ACHN (cell line): Measurements from ENCODE around the gene SYNPR.

Experiments used
- DNase-seq: peaks from one replicate; pipeline ENCODE4 v3.0.0-alpha.2; 2015
- in situ Hi-C: cut with HindIII; loops from 2 replicates; pipeline ENCODE4 v1.10.0; 2017; ENCODE audit warnings: low sequenced_read_pairs, low pct_ligation_motif_present, low pct_unique_long_range_greater_than_20kb

SYNPR gene

DNA sequence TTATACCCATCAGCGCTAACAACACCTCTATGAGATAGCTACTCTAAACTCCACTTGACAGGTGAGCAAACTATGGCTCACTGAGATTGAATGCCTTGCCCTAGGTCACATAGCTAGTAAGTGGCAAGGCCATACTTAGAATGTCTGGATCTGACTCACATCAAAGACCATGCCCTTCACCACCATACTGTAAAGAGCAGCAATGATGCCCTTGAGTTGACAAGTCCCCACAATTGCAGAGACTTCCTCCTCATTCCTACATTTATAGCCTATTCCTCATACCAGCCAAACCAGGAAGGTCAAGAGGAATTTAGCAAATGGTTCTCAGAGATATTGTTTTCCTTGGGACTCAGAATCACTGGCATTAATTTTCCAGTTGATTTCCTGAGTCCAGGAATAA is 216.5 kb downstream of the SYNPR start:
- no peak for DNase-seq
- in situ Hi-C loops = no loop called here

- in situ Hi-C loops = no loop called here
- DNase-seq = no peak
Observed at GRCh38 chr3:63497641-63498040, 219.5 kb downstream of the SYNPR start.

DNA sequence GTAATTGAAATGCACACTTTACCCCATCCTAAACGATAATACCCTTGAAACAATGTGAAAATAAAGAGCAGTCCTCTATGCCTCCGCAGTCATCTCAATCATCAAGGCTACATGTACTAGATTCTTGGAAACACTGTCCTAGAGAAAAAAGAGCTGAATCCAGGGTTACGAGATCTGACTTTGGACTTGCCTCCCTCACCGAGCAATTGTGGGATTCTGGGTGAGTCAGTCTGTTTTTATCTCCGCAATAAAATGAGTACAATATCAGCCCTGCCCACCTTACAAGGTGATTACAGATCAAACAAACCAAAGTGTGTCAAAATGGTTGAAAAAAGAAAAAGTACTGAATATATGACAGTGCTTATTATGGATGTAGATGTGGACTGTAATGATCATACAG is 222.1 kb downstream of the SYNPR start:
- no peak for DNase-seq
- in situ Hi-C loops = no loop called here

DNA sequence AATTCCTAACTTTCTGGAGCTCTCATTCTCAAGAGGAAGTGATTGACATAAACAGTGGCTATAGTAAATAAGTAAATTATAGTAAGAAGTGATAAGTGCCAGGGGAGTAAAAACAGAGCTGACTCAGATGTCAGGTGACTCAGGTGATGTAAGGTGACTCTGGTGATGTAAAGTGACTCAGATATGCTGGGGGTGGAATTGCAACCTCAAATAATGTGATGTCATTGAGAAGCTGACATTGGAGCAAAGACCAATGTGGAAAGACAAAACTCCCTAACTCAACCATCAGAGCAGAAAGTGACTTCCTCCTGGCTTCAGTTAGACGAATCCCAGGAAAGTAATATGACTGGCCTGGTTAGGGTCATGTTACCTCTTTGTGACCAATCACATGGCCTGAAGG is 230.2 kb downstream of the SYNPR start:
- in situ Hi-C loops = no loop called here
- no peak for DNase-seq

DNA sequence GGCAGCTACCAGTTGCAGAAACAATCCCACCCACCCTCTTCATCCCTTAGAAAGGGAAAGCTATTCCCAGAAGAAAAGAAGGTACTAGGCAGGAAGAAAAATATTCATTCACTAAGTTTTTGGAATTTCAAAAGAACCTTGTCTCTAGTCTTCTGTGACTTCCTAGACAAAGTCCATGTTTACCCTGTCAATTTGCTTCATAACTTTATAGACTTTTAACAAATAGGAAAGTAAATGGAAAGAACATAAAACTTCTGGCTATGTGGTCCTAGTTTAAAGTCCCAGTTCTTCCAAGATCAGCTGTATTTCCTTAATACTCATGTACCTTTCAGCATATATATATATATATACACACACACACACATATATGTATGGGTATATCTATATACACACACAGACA is 230.7 kb downstream of the SYNPR start:
- no peak for DNase-seq
- in situ Hi-C loops = no loop called here

DNA sequence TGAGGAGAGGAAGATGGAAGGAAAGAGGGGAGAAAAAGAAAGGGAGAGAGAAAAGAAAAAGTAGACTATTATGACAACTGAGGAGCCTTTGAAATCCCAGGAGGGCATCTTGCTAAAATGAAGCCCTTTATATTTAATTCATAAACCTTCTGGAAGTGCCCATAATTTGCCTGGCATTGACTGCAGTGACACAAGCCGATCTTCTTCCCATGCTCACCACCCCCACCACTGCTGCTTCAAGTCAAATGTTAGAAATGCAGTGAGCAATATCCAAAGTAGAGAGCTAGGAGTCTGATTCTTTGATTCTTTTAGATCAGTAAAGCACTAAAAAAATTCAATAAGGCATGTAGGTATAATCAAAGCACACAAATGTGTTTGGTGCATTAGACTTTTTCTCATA is 235.7 kb downstream of the SYNPR start:
- in situ Hi-C loops = no loop called here
- no peak for DNase-seq

DNA sequence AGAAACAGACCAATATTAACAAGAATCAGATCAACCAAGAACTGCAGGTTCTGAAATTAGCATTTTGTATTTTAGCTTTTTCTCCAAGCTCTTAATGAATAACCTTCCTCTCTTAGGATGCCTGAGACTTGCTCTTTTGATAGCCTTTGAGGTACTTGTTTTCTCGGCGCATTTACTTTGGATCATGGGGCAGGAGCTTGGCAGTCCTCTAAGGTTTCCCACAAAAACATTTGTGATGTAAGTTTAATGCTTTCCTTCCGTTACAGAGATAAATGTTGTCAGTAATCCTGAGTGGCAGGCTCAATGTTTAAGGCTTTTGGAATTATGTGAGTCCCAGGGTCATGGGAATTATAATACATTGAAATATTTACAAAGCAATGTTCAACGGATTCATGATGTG is 236.6 kb downstream of the SYNPR start:
- no peak for DNase-seq
- in situ Hi-C loops = no loop called here

GRCh38 chr3:63519426-63519825 is 241.3 kb downstream of the SYNPR start:
- peak; percentile 32 for DNase-seq
- in situ Hi-C loops = no loop called here

DNA sequence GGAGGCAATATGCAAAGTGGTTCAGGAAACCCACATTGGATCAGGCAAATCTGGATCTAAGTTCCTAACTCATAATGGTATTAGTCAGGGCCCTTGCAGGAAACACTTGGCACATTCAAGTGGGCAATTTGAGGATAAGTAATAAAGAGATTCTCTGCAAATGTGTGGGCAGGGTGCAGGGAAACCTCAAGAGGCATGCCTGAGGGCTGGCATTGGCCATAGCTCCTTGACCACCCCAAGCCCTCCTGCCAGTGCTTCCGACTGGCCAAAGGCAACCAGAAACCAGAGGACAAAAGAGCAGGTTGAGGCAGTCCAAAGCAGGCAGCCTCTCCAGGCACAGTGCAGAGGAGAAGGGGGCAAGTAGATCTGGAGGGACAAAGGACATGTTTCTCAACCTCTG is 243.5 kb downstream of the SYNPR start:
- in situ Hi-C loops = no loop called here

GRCh38 chr3:63523100-63523499 is 245.0 kb downstream of the SYNPR start:
- in situ Hi-C loops = no loop called here
- no peak for DNase-seq

More for the DNA sequence above, 243.5 kb downstream of the SYNPR start:
- DNase-seq = no peak

DNA sequence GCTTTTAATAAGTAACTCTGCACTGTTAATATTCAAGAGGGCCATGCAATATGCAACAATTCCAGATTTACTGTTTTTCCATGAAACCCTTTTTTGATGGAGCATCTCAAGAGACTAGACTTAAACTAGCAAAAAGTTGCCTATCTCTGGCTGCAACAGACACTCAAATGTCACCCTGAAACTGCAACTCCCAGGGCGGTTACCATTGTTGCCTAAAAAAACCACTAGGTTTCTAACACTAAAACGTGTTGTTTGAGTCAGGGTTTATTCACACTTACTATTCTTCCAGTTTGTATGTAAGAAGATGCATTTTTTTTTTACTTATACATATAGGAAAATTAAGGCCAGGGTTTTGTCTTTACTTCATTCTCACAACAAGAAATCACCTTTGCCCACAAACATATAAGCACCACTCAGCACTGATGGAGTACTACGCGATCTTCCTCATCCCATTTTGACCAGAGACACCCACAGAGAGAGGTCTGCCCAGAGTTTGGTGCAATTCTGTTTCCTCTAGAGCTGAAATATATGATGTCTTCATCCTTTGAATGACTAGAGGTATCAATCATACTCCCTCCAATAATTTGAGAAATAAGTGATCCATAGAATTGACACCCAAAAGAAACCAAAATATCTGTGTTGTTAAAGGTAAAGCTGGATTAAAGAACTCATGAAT is 250.4 kb downstream of the SYNPR start:
- in situ Hi-C loops = no loop called here
- no peak for DNase-seq

DNA sequence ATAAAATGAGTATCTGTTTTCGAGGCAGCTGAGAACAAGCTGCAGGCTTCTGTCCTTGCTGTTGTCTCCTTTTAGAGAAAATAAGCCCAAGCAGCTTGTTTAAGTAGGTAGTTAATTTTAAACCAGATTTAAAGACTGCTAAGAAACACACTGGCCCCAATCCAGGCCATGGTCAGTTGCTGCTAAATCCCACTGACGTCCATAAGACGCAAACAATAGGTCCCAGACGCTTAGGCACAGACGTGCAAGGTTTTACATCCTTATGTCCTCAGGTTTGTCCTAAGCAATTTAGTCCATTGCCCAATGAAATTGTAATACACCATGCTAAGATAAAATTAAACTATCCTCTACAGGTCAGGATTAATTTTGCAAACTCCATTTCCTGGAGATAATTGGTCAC is 254.4 kb downstream of the SYNPR start:
- in situ Hi-C loops = no loop called here
- no peak for DNase-seq

DNA sequence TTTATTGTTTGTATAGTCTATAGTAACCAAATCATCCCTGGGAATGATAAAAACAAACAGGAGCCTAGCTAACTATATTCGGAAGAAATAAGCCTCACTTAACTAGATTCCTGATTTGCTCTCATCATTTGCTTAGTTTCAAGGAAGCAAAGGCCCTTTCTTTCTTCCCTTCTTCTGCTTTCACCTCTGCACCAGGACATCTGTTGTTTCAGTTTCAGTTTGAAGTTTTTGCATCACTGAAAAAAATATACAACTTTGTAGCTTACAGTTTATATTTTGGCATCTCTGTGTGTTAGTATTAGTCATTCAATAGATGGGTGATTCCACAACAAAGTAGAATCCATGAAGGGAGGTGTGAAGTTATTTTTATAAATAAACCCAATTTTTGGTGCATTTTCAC is 260.8 kb downstream of the SYNPR start:
- DNase-seq = no peak
- in situ Hi-C loops = no loop called here

- in situ Hi-C loops = no loop called here
- DNase-seq = no peak
Observed at GRCh38 chr3:63555767-63556166, 277.7 kb downstream of the SYNPR start.

- in situ Hi-C loops = no loop called here
- DNase-seq = no peak
Observed at GRCh38 chr3:63556401-63556800, 278.3 kb downstream of the SYNPR start.

- no peak for DNase-seq
- in situ Hi-C loops = no loop called here
Observed at GRCh38 chr3:63557912-63558311, 279.8 kb downstream of the SYNPR start.

DNA sequence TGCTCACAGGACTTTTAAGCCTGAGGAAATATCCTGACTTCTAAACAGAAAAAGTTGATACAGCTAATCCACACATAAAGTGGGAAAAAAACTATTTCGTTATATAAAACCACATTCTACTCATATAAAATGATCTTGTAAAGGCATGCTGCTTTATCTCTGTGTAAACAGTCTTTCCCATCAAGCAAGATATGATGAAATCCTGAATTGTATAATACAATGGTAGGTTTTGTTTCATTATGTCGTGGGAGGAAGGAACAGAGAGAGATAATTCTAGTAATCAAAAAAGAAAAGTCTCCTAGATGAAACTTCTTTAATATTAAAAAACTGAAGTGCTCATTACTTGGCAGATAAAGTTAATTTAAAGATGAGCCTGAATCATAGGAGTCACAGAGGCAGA is 281.8 kb downstream of the SYNPR start:
- DNase-seq = no peak
- in situ Hi-C loops = no loop called here

DNA sequence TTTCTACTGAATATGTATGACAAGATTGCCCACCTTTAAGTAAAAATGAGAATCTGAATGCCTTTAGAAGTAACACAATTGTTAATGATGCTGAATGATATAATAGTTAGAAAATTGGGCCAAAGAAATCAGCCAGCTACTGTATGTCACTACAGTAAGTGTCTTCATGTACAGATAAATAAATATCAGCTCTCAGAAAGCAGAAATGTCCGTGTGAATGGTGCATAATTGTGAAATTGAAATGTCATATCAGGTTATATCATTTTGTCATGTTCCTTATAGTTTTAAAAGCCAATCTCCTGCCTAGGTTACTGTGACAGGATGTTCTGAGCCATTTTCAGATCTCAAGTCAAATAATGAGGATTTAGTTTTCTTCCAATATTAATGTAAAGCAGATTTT is 283.8 kb downstream of the SYNPR start:
- in situ Hi-C loops = no loop called here
- no peak for DNase-seq

GRCh38 chr3:63562323-63562722 is 284.2 kb downstream of the SYNPR start:
- in situ Hi-C loops = no loop called here
- DNase-seq = no peak

DNA sequence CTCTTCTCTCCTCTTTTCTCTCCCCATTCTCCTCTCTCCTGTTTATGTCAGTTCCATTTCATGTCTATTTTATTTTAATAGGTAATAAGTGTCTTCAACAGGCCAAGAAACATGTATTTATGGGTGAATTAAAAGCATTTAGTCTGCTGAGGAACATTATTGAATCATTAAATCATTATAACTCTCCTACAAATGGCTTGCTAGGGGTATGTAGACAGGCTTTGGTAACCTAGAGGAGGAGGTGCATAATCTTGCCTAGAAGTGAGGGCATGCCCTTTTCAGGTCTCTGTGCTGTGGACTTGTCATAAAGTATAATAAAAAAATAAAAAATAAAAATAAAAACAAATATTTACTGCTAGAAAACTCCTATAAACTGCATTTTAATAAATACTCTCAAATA is 285.5 kb downstream of the SYNPR start:
- in situ Hi-C loops = no loop called here
- DNase-seq = no peak

- no peak for DNase-seq
- in situ Hi-C loops = no loop called here
Observed at GRCh38 chr3:63565220-63565619, 287.1 kb downstream of the SYNPR start.
